GM12865 (cell line): ENCODE data around the gene TNRC6A.
"Not testable (repeated sequence)": the region's sequence is repeated elsewhere in the genome, so short reads cannot be mapped to it uniquely, and the experiment has no call there.

ENCODE experiments used
- DNase-seq: peaks from one replicate; pipeline ENCODE4 v3.0.0; 2010; ENCODE audit warnings: low read depth
- H3K4me3 ChIP-seq: 2 replicates; pipeline ENCODE4 v1.5.1; 2011; ENCODE audit warnings: mild to moderate bottlenecking, low read depth, low read length, control low read depth
- CTCF ChIP-seq: IDR thresholded peaks from 2 replicates; pipeline ENCODE4 v1.5.1; 2011; ENCODE audit warnings: low read length, control low read depth, low read depth, inconsistent platforms; ENCODE audit not compliant: insufficient read depth; ENCODE audit errors: missing control alignments

TNRC6A gene

GRCh38 chr16:24852281-24852721 lies 122.8 kb downstream of the TNRC6A start:
- H3K4me3 ChIP-seq, result no peak overlapping the region
- TF ChIP-seq CTCF, result no peak
- no peak for DNase-seq

GRCh38 chr16:24853169-24853824 lies 123.8 kb downstream of the TNRC6A start:
- TF ChIP-seq CTCF, result no peak
- DNase-seq, result no peak
- H3K4me3 ChIP-seq, result no peak overlapping the region

GRCh38 chr16:24853830-24854229 lies 124.4 kb downstream of the TNRC6A start:
- DNase-seq, result no peak
- H3K4me3 ChIP-seq, result no peak overlapping the region
- no peak for TF ChIP-seq CTCF

- no peak for DNase-seq
- TF ChIP-seq CTCF, result no peak
- H3K4me3 ChIP-seq, result no peak overlapping the region
These were observed 125.2 kb downstream of the TNRC6A start for GRCh38 chr16:24854607-24855171.

- no peak overlapping the region for H3K4me3 ChIP-seq
- no peak for TF ChIP-seq CTCF
- no peak for DNase-seq
These were observed 126.2 kb downstream of the TNRC6A start for GRCh38 chr16:24855678-24856077.

GRCh38 chr16:24856871-24857270 lies 127.4 kb downstream of the TNRC6A start:
- not testable (repeated sequence) for H3K4me3 ChIP-seq, DNase-seq

GRCh38 chr16:24858219-24859041 lies 129.0 kb downstream of the TNRC6A start:
- H3K4me3 ChIP-seq, result no peak overlapping the region
- peak; percentile 46 for DNase-seq

More at GRCh38 chr16:24858219-24859041, 129.0 kb downstream of the TNRC6A start:
- TF ChIP-seq CTCF, result no peak
